ENCODE measurements around the gene ATP6V0D1.

GRCh38 chr16:67482233-67482924 lies 1.4 kb upstream of the ATP6V0D1 start:
- TF ChIP-seq POLR2A (IDR thresholded peaks at IDR 0.05) (no peak), EP300 (IDR thresholded peaks at IDR 0.05) (no peak), POLR2AphosphoS5 (IDR thresholded peaks at IDR 0.05) (no peak)
- TF ChIP-seq, protein P1, sequence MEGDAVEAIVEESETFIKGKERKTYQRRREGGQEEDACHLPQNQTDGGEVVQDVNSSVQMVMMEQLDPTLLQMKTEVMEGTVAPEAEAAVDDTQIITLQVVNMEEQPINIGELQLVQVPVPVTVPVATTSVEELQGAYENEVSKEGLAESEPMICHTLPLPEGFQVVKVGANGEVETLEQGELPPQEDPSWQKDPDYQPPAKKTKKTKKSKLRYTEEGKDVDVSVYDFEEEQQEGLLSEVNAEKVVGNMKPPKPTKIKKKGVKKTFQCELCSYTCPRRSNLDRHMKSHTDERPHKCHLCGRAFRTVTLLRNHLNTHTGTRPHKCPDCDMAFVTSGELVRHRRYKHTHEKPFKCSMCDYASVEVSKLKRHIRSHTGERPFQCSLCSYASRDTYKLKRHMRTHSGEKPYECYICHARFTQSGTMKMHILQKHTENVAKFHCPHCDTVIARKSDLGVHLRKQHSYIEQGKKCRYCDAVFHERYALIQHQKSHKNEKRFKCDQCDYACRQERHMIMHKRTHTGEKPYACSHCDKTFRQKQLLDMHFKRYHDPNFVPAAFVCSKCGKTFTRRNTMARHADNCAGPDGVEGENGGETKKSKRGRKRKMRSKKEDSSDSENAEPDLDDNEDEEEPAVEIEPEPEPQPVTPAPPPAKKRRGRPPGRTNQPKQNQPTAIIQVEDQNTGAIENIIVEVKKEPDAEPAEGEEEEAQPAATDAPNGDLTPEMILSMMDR (IDR thresholded peaks at IDR 0.05), result no peak

Measured in upper lobe of left lung (tissue), 4 donors.